Measurements from ENCODE around the gene CD300LG. TPM values are rescaled to one million over a fixed set of nuclear protein-coding genes. Genes with fewer than 3 reads are reported as not detected.

CD300LG gene
- total and polyA plus RNA-seq, 2 donors (not counting 1 experiment from before 2014, with no cell fraction given): not detected

DNA sequence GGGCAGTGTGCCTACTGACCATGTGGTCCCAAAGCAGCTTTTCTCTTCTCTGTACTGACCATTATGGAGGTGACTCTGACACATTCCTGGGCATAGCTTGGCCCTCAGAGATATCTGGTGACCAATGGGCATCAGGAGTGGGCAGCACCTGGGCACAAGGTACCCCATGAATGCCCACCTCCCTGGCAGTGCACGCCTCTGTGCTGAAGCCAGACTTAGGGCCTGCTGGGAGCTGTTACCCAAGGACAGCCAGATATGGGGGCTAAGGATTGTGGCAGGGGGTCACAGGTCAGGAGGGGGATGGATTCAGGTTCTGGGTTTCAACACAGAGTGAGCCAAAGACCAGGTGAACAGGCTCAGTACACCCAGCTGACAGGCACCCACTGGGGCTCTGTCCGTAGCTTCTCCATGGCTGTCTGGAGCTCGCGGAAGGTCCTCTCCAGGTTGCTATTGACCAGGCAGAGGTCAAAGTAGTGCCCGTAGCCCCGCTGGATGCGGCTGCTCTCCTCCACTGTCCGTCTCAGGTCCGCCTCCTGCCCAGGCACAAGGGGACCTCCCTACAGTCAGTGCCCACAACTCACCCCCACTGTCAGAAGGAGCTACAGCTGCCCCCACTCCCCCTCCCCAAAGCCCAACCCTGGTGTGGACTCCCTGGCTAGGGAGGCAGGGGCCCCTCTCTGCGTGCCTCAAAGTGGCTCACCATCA, 30.6 kb downstream of the CD300LG start:
- no peak overlapping the region for H3K9ac ChIP-seq (ENCODE audit: insufficient read depth, low read length)
- H3K27ac ChIP-seq (ENCODE audit: insufficient read depth, low read length): no peak overlapping the region
- H3K4me1 ChIP-seq (ENCODE audit: control insufficient read depth, extremely low read depth, insufficient read depth, low read length): no peaks in the 10 kb centered on the region
- no peak for TF ChIP-seq EZH2 (IDR thresholded peaks at IDR 0.05; ENCODE audit: low read length, missing control alignments)
- TF ChIP-seq, protein P1, sequence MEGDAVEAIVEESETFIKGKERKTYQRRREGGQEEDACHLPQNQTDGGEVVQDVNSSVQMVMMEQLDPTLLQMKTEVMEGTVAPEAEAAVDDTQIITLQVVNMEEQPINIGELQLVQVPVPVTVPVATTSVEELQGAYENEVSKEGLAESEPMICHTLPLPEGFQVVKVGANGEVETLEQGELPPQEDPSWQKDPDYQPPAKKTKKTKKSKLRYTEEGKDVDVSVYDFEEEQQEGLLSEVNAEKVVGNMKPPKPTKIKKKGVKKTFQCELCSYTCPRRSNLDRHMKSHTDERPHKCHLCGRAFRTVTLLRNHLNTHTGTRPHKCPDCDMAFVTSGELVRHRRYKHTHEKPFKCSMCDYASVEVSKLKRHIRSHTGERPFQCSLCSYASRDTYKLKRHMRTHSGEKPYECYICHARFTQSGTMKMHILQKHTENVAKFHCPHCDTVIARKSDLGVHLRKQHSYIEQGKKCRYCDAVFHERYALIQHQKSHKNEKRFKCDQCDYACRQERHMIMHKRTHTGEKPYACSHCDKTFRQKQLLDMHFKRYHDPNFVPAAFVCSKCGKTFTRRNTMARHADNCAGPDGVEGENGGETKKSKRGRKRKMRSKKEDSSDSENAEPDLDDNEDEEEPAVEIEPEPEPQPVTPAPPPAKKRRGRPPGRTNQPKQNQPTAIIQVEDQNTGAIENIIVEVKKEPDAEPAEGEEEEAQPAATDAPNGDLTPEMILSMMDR (conservative IDR thresholded peaks at IDR 0.05 in 1 of 2, IDR thresholded peaks at IDR 0.05 in 1 of 2; ENCODE audit: low read depth in 1 of 2, low read length in 2 of 2): no peak
- peaks cover 7% of the 10 kb centered on the region for H3K27me3 ChIP-seq (ENCODE audit: control insufficient read depth, insufficient read depth, low read length)
- H3K4me2 ChIP-seq (ENCODE audit: extremely low read depth, insufficient read depth, low read length): no peak overlapping the region
- no peaks in the 10 kb centered on the region for H4K20me1 ChIP-seq (ENCODE audit: control insufficient read depth, extremely low read depth, insufficient read depth, low read length)
- no peak for DNase-seq (ENCODE audit: low read depth in 2 of 2)
- H2AFZ ChIP-seq (ENCODE audit: low read length): no peak overlapping the region
- no peaks in the 10 kb centered on the region for H3K36me3 ChIP-seq (ENCODE audit: control insufficient read depth, insufficient read depth, low read length)
- H3K79me2 ChIP-seq (ENCODE audit: control insufficient read depth, insufficient read depth, low read length): no peaks in the 10 kb centered on the region
- no peaks in the 10 kb centered on the region for H3K9me3 ChIP-seq (ENCODE audit: control insufficient read depth, insufficient read depth, low read depth, low read length)
- H3K4me3 ChIP-seq (replicated peaks in 1 of 4; ENCODE audit: control extremely low read depth in 1 of 4, insufficient read depth in 1 of 4, low read depth in 3 of 4, low read length in 4 of 4): no peak overlapping the region

DNA sequence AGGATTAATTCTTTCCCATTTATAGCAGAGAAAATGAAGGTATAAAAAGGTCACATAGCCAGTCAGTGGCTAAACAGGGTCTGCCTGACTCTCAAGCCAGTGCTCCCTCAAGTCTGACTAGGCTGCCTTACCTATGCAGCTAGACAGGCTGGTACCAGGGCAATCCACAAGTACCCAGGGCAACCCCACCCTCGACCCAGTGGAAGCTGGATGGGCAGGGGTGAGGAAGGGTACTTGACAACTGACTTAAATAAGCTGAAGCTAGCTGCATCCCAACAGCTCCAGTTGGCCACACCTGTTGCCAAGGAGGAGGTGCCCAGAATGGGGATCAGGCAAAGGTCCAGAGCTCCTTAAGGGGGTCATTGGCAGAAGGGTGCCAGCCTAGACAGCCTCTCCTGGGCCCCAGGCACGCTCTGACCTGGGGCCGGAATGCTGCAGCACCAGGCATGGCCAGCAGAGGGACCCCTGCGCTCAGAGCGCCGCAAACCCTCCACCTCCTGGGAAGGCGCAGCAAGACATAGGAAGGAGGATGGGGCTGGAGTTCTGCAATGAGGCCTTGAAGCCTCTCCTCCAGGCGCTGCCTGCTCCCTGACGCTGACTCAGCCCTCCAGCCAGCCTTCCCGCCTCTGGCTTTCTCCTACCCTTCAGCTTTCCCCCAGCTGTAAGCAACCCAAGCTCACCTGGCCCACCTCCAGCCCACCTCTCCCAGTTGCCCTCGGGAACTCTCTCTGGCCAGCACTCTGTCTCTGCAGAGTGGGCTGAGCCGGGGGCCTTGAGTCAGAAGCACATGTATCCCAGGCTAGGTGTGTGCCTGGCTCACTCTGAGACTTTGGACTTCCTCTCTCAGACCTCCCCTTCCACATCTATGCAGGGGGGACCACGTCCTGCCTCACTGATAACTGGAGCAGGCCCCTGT, 31.5 kb downstream of the CD300LG start:
- Histone ChIP-seq H3K9ac (ENCODE audit: insufficient read depth, low read length) (no peak overlapping the region), H3K79me2 (ENCODE audit: control insufficient read depth, insufficient read depth, low read length) (no peaks in the 10 kb centered on the region), H4K20me1 (ENCODE audit: control insufficient read depth, extremely low read depth, insufficient read depth, low read length) (no peaks in the 10 kb centered on the region), H3K9me3 (ENCODE audit: control insufficient read depth, insufficient read depth, low read depth, low read length) (no peaks in the 10 kb centered on the region), H3K4me3 (replicated peaks in 1 of 4; ENCODE audit: control extremely low read depth in 1 of 4, insufficient read depth in 1 of 4, low read depth in 3 of 4, low read length in 4 of 4) (no peak overlapping the region), H3K4me1 (ENCODE audit: control insufficient read depth, extremely low read depth, insufficient read depth, low read length) (no peaks in the 10 kb centered on the region), H3K36me3 (ENCODE audit: control insufficient read depth, insufficient read depth, low read length) (no peaks in the 10 kb centered on the region), H3K27ac (ENCODE audit: insufficient read depth, low read length) (no peak overlapping the region), H3K27me3 (ENCODE audit: control insufficient read depth, insufficient read depth, low read length) (no peaks in the 10 kb centered on the region), H3K4me2 (ENCODE audit: extremely low read depth, insufficient read depth, low read length) (no peak overlapping the region), H2AFZ (ENCODE audit: low read length) (peak overlapping the region; percentile 26)
- TF ChIP-seq, protein P1 (conservative IDR thresholded peaks at IDR 0.05 in 1 of 2, IDR thresholded peaks at IDR 0.05 in 1 of 2; ENCODE audit: low read depth in 1 of 2, low read length in 2 of 2): peak; percentile 95 to 96
- no peak for TF ChIP-seq EZH2 (IDR thresholded peaks at IDR 0.05; ENCODE audit: low read length, missing control alignments)
- peak; percentile 83 to 87 for DNase-seq (ENCODE audit: low read depth in 2 of 2)

DNA sequence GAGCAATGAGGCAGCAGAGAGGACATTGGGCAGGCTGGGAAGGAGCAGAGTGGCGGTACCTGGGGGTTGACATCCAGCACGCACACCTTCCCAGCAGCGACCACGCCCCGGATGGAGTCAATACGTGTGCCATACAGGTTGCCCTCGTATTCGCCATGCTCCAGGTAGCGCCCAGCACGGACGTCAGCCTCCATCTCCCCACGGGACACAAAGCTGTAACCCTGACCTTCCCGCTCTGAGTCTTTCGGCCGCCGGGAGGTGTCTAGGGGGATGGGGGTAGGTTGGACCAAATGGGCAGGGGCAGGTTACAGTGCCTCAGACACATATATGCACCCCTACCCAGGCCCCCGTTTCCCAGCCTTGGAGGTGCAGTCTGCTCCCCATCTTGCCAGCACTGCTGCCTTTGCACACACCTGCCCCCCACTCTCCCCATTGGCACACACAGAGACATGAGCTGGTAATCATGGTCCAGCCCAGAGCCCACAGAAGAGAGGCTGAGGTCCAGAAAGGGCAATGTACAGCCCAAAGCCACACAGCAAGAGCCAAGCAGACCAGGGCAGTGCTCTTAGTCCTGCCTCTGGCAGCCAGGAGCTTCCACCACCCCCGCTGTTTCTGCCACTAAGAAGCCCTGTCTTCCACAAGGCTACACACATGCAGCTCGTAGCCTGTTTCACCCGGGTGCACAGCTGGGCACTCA, 32.9 kb downstream of the CD300LG start:
- no peak for DNase-seq (ENCODE audit: low read depth in 2 of 2)
- Histone ChIP-seq H3K4me3 (replicated peaks in 1 of 4; ENCODE audit: control extremely low read depth in 1 of 4, insufficient read depth in 1 of 4, low read depth in 3 of 4, low read length in 4 of 4) (no peak overlapping the region), H3K9me3 (ENCODE audit: control insufficient read depth, insufficient read depth, low read depth, low read length) (no peaks in the 10 kb centered on the region), H3K9ac (ENCODE audit: insufficient read depth, low read length) (no peak overlapping the region), H2AFZ (ENCODE audit: low read length) (no peak overlapping the region), H3K36me3 (ENCODE audit: control insufficient read depth, insufficient read depth, low read length) (no peaks in the 10 kb centered on the region), H3K4me1 (ENCODE audit: control insufficient read depth, extremely low read depth, insufficient read depth, low read length) (no peaks in the 10 kb centered on the region), H3K27me3 (ENCODE audit: control insufficient read depth, insufficient read depth, low read length) (no peaks in the 10 kb centered on the region), H3K27ac (ENCODE audit: insufficient read depth, low read length) (no peak overlapping the region), H3K4me2 (ENCODE audit: extremely low read depth, insufficient read depth, low read length) (no peak overlapping the region), H4K20me1 (ENCODE audit: control insufficient read depth, extremely low read depth, insufficient read depth, low read length) (no peaks in the 10 kb centered on the region), H3K79me2 (ENCODE audit: control insufficient read depth, insufficient read depth, low read length) (no peaks in the 10 kb centered on the region)
- TF ChIP-seq, protein P1 (conservative IDR thresholded peaks at IDR 0.05 in 1 of 2, IDR thresholded peaks at IDR 0.05 in 1 of 2; ENCODE audit: low read depth in 1 of 2, low read length in 2 of 2): no peak
- no peak for TF ChIP-seq EZH2 (IDR thresholded peaks at IDR 0.05; ENCODE audit: low read length, missing control alignments)

All from fibroblast of lung (primary cell).